ENCODE results near the gene CCDC6.
"Not testable (repeated sequence)": the region's sequence is repeated elsewhere in the genome, so short reads cannot be mapped to it uniquely, and the experiment has no call there.

Gene CCDC6

GRCh38 chr10:59906417-59907202, at the start of gene CCDC6:
Gene CCDC6 (minus strand): TSS chr10:59906556. CDS start chr10:59906424, 132 bp downstream.
- DNase-seq (ENCODE audit: low read depth) = peak; percentile 67
- TF ChIP-seq, protein P1, sequence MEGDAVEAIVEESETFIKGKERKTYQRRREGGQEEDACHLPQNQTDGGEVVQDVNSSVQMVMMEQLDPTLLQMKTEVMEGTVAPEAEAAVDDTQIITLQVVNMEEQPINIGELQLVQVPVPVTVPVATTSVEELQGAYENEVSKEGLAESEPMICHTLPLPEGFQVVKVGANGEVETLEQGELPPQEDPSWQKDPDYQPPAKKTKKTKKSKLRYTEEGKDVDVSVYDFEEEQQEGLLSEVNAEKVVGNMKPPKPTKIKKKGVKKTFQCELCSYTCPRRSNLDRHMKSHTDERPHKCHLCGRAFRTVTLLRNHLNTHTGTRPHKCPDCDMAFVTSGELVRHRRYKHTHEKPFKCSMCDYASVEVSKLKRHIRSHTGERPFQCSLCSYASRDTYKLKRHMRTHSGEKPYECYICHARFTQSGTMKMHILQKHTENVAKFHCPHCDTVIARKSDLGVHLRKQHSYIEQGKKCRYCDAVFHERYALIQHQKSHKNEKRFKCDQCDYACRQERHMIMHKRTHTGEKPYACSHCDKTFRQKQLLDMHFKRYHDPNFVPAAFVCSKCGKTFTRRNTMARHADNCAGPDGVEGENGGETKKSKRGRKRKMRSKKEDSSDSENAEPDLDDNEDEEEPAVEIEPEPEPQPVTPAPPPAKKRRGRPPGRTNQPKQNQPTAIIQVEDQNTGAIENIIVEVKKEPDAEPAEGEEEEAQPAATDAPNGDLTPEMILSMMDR (IDR thresholded peaks at IDR 0.05; ENCODE audit: control insufficient read depth, insufficient read depth, low read depth, low read length, missing control alignments) = peak; percentile 67
- H3K4me3 ChIP-seq (ENCODE audit: control insufficient read depth, low read depth, low read length) = peak within 1 kb of the TSS; percentile 97

- DNase-seq (ENCODE audit: low read depth) = peak; percentile 1
- H3K4me3 ChIP-seq (ENCODE audit: control insufficient read depth, low read depth, low read length) = no peak overlapping the region
- TF ChIP-seq, protein P1 (IDR thresholded peaks at IDR 0.05; ENCODE audit: control insufficient read depth, insufficient read depth, low read depth, low read length, missing control alignments) = no peak
Observed at GRCh38 chr10:59954296-59954695, 47.9 kb upstream of the CCDC6 start.

DNA sequence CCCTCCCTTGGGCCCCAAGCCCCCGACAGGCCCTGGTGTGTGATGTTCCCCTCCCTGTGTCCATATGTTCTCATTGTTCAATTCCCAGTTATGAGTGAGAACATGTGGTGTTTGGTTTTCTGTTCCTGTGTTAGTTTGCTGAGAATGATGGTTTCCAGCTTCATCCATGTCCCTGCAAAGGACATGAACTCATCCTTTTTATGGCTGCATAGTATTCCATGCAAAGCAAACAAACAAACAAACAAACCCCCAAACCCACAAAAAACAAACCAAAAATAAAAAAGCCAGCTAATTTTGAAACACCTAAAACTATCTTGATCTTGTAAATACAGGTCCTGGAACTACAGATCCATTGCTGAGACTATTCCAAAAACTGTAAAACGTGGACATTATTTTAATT, 47.4 kb upstream of the CCDC6 start:
- H3K4me3 ChIP-seq (ENCODE audit: control insufficient read depth, low read depth, low read length); DNase-seq (ENCODE audit: low read depth): not testable (repeated sequence)

- TF ChIP-seq, protein P1 (IDR thresholded peaks at IDR 0.05; ENCODE audit: control insufficient read depth, insufficient read depth, low read depth, low read length, missing control alignments) = no peak
- no peak overlapping the region for H3K4me3 ChIP-seq (ENCODE audit: control insufficient read depth, low read depth, low read length)
- no peak for DNase-seq (ENCODE audit: low read depth)
Observed at GRCh38 chr10:59950105-59950504, 43.7 kb upstream of the CCDC6 start.

DNA sequence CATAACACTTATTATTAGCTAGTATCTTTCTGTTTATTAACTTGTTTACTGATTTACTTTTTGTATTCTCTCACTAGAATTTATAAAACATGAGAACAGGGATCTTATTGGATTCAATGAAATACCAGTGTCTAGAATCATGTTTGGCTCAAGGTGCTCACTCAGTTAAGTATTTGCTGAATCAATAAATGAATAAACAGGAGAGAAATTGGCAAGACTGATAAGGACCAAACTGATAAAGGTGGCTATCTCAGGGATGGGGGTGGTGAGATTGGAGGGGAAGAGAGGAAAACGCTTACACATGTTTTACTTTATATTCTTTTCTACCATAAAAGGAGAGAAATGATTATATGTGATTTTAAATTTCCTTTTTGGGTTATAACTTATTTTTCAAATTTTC, 43.3 kb upstream of the CCDC6 start:
- DNase-seq (ENCODE audit: low read depth) = no peak
- H3K4me3 ChIP-seq (ENCODE audit: control insufficient read depth, low read depth, low read length) = no peak overlapping the region
- TF ChIP-seq, protein P1 (IDR thresholded peaks at IDR 0.05; ENCODE audit: control insufficient read depth, insufficient read depth, low read depth, low read length, missing control alignments) = no peak

- no peak overlapping the region for H3K4me3 ChIP-seq (ENCODE audit: control insufficient read depth, low read depth, low read length)
- TF ChIP-seq, protein P1 (IDR thresholded peaks at IDR 0.05; ENCODE audit: control insufficient read depth, insufficient read depth, low read depth, low read length, missing control alignments) = no peak
- no peak for DNase-seq (ENCODE audit: low read depth)
Observed at GRCh38 chr10:59945991-59946390, 39.6 kb upstream of the CCDC6 start.

GRCh38 chr10:59945590-59945989, 39.2 kb upstream of the CCDC6 start:
- no peak for DNase-seq (ENCODE audit: low read depth)
- TF ChIP-seq, protein P1 (IDR thresholded peaks at IDR 0.05; ENCODE audit: control insufficient read depth, insufficient read depth, low read depth, low read length, missing control alignments) = no peak

More at GRCh38 chr10:59945590-59945989, 39.2 kb upstream of the CCDC6 start:
- H3K4me3 ChIP-seq (ENCODE audit: control insufficient read depth, low read depth, low read length) = no peak overlapping the region

Measured in AG09309 (cell line).